GM20431 (cell line): ENCODE results near the gene RRP8.

Experiments used
- in situ Hi-C: fragments of 300-500 bp; cut with MseI, MboI; formaldehyde crosslinking; loops from one replicate; pipeline ENCODE4 v1.15.0; 2020; ENCODE audit warnings: low sequenced_read_pairs; ENCODE audit not compliant: unreplicated experiment

RRP8 gene

GRCh38 chr11:6619004-6619745, 15.8 kb upstream of the RRP8 start, which contains the start of gene TPP1:
TSS of gene TPP1 (minus strand) at chr11:6619422. CDS start at chr11:6619400, 22 bp downstream.
- in situ Hi-C loops = no loop called here

GRCh38 chr11:6618117-6619003, 14.9 kb upstream of the RRP8 start:
- in situ Hi-C loops = no loop called here

GRCh38 chr11:6617315-6617781, 13.9 kb upstream of the RRP8 start:
- in situ Hi-C loops = no loop called here

GRCh38 chr11:6616596-6617250, 13.3 kb upstream of the RRP8 start:
- in situ Hi-C loops = no loop called here

- in situ Hi-C loops = no loop called here
Measured at GRCh38 chr11:6615882-6616585, 12.6 kb upstream of the RRP8 start.

GRCh38 chr11:6615046-6615445, 11.6 kb upstream of the RRP8 start:
- in situ Hi-C loops = no loop called here

- in situ Hi-C loops = no loop called here
Measured at GRCh38 chr11:6614446-6614845, 11.0 kb upstream of the RRP8 start.

GRCh38 chr11:6613496-6613895, 10.1 kb upstream of the RRP8 start:
- in situ Hi-C loops = no loop called here

GRCh38 chr11:6612213-6613041, 9.0 kb upstream of the RRP8 start, which contains the start of gene TAF10:
TSS of gene TAF10 (minus strand) at chr11:6612216. CDS start at chr11:6612189, 27 bp downstream.
- in situ Hi-C loops = no loop called here

GRCh38 chr11:6611963-6612212, 8.5 kb upstream of the RRP8 start:
- in situ Hi-C loops = no loop called here

- in situ Hi-C loops = no loop called here
Measured at GRCh38 chr11:6611092-6611962, 7.9 kb upstream of the RRP8 start.

GRCh38 chr11:6610591-6610990, 7.2 kb upstream of the RRP8 start:
- in situ Hi-C loops = no loop called here

- in situ Hi-C loops = no loop called here
Measured at GRCh38 chr11:6609502-6610015, 6.1 kb upstream of the RRP8 start.

- in situ Hi-C loops = no loop called here
Measured at GRCh38 chr11:6608726-6609501, 5.5 kb upstream of the RRP8 start.

- in situ Hi-C loops = no loop called here
Measured at GRCh38 chr11:6608011-6608410, 4.6 kb upstream of the RRP8 start.

- in situ Hi-C loops = no loop called here
Measured at GRCh38 chr11:6607190-6607795, 3.9 kb upstream of the RRP8 start.
